ENCODE measurements around the gene MSI2.

- TF ChIP-seq, protein P1, sequence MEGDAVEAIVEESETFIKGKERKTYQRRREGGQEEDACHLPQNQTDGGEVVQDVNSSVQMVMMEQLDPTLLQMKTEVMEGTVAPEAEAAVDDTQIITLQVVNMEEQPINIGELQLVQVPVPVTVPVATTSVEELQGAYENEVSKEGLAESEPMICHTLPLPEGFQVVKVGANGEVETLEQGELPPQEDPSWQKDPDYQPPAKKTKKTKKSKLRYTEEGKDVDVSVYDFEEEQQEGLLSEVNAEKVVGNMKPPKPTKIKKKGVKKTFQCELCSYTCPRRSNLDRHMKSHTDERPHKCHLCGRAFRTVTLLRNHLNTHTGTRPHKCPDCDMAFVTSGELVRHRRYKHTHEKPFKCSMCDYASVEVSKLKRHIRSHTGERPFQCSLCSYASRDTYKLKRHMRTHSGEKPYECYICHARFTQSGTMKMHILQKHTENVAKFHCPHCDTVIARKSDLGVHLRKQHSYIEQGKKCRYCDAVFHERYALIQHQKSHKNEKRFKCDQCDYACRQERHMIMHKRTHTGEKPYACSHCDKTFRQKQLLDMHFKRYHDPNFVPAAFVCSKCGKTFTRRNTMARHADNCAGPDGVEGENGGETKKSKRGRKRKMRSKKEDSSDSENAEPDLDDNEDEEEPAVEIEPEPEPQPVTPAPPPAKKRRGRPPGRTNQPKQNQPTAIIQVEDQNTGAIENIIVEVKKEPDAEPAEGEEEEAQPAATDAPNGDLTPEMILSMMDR (conservative IDR thresholded peaks at IDR 0.05; ENCODE audit: low read depth in 2 of 2), result no peak
- TF ChIP-seq EZH2 (IDR thresholded peaks at IDR 0.05; ENCODE audit: low read depth, unreplicated experiment), result no peak
- TF ChIP-seq EZH2phosphoT487 (IDR thresholded peaks at IDR 0.05; ENCODE audit: unreplicated experiment), result no peak
- no peak for TF ChIP-seq REST (IDR thresholded peaks at IDR 0.05; ENCODE audit: unreplicated experiment)
- TF ChIP-seq NANOG (IDR thresholded peaks at IDR 0.05; ENCODE audit: borderline replicate concordance), result no peak
- no peak for TF ChIP-seq STAT1 (IDR thresholded peaks at IDR 0.05; ENCODE audit: unreplicated experiment)
- no peak for TF ChIP-seq POLR2AphosphoS5 (IDR thresholded peaks at IDR 0.05; ENCODE audit: low read depth)
Measured at GRCh38 chr17:57210224-57210553, 46.1 kb upstream of the MSI2 start.

All from GM23338 (cell line).